GM12878 (cell line): ENCODE results near the gene P2RX4.

Source experiments
- BCL3 ChIP-seq: IDR thresholded peaks from 2 replicates; pipeline ENCODE4 v1.6.1; 2011; ENCODE audit warnings: borderline replicate concordance, low read depth, mild to moderate bottlenecking, moderate library complexity, low read length; ENCODE audit not compliant: insufficient read depth, poor library complexity, severe bottlenecking
- CBX3 ChIP-seq: fragments of 200-600 bp; sonication (generic); IDR thresholded peaks from 2 replicates; pipeline ENCODE4 v1.6.1; 2016; ENCODE audit warnings: low read depth, borderline replicate concordance
- CTCF ChIP-seq, 3 experiments: IDR thresholded peaks in 2 of 3; conservative IDR thresholded peaks in 1 of 3; 2 replicates each; pipeline ENCODE4 v1.5.1; 2011; ENCODE audit warnings: low read depth in 3 of 3, low read length in 3 of 3, mild to moderate bottlenecking in 3 of 3, control low read depth in 2 of 3, moderate library complexity in 2 of 3, inconsistent platforms in 1 of 3, mixed read lengths in 1 of 3; ENCODE audit not compliant: control insufficient read depth in 2 of 3, insufficient read depth in 1 of 3; ENCODE audit errors: extremely low read depth in 1 of 3
- EGR1 ChIP-seq, 2 experiments: IDR thresholded peaks; 1 replicate in 1 of 2; 2 replicates in 1 of 2; pipeline ENCODE4 v1.6.1; 2011 to 2012; ENCODE audit warnings: low read depth in 2 of 2, low read length in 2 of 2, borderline replicate concordance in 1 of 2, mild to moderate bottlenecking in 1 of 2, moderate library complexity in 1 of 2
- EP300 ChIP-seq, 2 experiments: fragments of 150-350 bp in 1 of 2; IDR thresholded peaks; 2 replicates each; pipeline ENCODE4 v1.6.1; 2011 to 2012; ENCODE audit warnings: low read depth in 2 of 2, low read length in 2 of 2, borderline replicate concordance in 1 of 2, improper control_type of control experiment in 1 of 2, inconsistent platforms in 1 of 2; ENCODE audit not compliant: control insufficient read depth in 1 of 2
- ETV6 ChIP-seq, 2 experiments: fragments of 450-650 bp in 1 of 2; IDR thresholded peaks in 1 of 2; conservative IDR thresholded peaks in 1 of 2; 2 replicates each; pipeline ENCODE4 v1.6.1; 2014; ENCODE audit warnings: antibody characterized with exemption in 1 of 2, borderline replicate concordance in 1 of 2, low read depth in 1 of 2, mild to moderate bottlenecking in 1 of 2, moderate library complexity in 1 of 2
- GATAD2B ChIP-seq: fragments of 450-650 bp; conservative IDR thresholded peaks from 2 replicates; pipeline ENCODE4 v1.6.1; 2017; ENCODE audit warnings: low read depth, mild to moderate bottlenecking, moderate library complexity
- POLR2A ChIP-seq: IDR thresholded peaks from 2 replicates; pipeline ENCODE4 v1.6.1; 2011; ENCODE audit warnings: low read depth, mild to moderate bottlenecking, low read length
- POLR2AphosphoS5 ChIP-seq: IDR thresholded peaks from 2 replicates; pipeline ENCODE4 v1.6.1; 2011; ENCODE audit warnings: mild to moderate bottlenecking, low read length, inconsistent platforms
- RAD21 ChIP-seq: IDR thresholded peaks from 2 replicates; pipeline ENCODE4 v1.6.1; 2011; ENCODE audit warnings: mild to moderate bottlenecking, low read depth, low read length, moderate library complexity; ENCODE audit not compliant: insufficient read depth
- SIN3A ChIP-seq: IDR thresholded peaks from 2 replicates; pipeline ENCODE4 v1.6.1; 2012; ENCODE audit warnings: low read depth, low read length, improper control_type of control experiment
- SP1 ChIP-seq: IDR thresholded peaks from one replicate; pipeline ENCODE4 v1.6.1; 2011; ENCODE audit warnings: low read depth, low read length
- SRF ChIP-seq, 2 experiments: IDR thresholded peaks; 2 replicates each; pipeline ENCODE4 v1.6.1; 2011; ENCODE audit warnings: low read depth in 2 of 2, low read length in 2 of 2, mild to moderate bottlenecking in 1 of 2, moderate library complexity in 1 of 2
- TF ChIP-seq, protein P1 (sequence below): IDR thresholded peaks from 2 replicates; pipeline ENCODE4 v1.6.1; 2012; ENCODE audit warnings: low read length, inconsistent platforms

DNA sequence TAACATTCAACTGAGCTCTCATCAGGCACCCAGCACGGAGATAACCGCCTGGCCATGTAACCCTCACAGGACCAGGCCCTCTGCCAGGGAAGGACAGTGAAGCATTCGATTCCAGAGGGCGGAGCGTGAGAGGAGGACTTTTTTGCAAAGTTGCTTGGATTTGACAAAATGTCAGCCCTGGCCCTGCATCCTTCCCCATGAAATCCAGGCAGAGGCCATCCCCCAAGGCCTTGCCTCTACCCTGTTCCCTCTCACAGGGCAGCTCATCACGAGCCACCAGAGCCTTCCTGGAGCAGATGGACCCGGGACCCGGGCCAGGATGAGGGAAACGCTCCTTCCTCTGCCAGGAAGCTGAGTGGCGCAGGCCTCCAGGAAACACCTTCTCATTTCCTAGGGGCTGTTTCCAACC, 69.6 kb downstream of the P2RX4 start:
- no peak for TF ChIP-seq ETV6 (conservative IDR thresholded peaks at IDR 0.05 in 1 of 2, IDR thresholded peaks at IDR 0.05 in 1 of 2; ENCODE audit: borderline replicate concordance in 1 of 2, low read depth in 1 of 2)
- TF ChIP-seq CTCF (IDR thresholded peaks at IDR 0.05 in 2 of 3, conservative IDR thresholded peaks at IDR 0.05 in 1 of 3; ENCODE audit: control insufficient read depth in 2 of 3, extremely low read depth in 1 of 3, insufficient read depth in 1 of 3, low read depth in 3 of 3, low read length in 3 of 3) = no peak
- TF ChIP-seq RAD21 = no peak
- TF ChIP-seq EP300 (IDR thresholded peaks at IDR 0.05; ENCODE audit: borderline replicate concordance in 1 of 2, control insufficient read depth in 1 of 2, low read depth in 2 of 2, low read length in 2 of 2) = no peak
- no peak for TF ChIP-seq GATAD2B
- no peak for TF ChIP-seq POLR2A
- TF ChIP-seq SRF (IDR thresholded peaks at IDR 0.05; ENCODE audit: low read depth in 2 of 2, low read length in 2 of 2) = no peak
- TF ChIP-seq, protein P1, sequence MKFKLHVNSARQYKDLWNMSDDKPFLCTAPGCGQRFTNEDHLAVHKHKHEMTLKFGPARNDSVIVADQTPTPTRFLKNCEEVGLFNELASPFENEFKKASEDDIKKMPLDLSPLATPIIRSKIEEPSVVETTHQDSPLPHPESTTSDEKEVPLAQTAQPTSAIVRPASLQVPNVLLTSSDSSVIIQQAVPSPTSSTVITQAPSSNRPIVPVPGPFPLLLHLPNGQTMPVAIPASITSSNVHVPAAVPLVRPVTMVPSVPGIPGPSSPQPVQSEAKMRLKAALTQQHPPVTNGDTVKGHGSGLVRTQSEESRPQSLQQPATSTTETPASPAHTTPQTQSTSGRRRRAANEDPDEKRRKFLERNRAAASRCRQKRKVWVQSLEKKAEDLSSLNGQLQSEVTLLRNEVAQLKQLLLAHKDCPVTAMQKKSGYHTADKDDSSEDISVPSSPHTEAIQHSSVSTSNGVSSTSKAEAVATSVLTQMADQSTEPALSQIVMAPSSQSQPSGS = no peak
- no peak for TF ChIP-seq SIN3A
- TF ChIP-seq BCL3 = no peak
- TF ChIP-seq SP1 = no peak
- TF ChIP-seq POLR2AphosphoS5 = no peak
- TF ChIP-seq CBX3 = no peak
- TF ChIP-seq EGR1 (IDR thresholded peaks at IDR 0.05; ENCODE audit: borderline replicate concordance in 1 of 2, low read depth in 2 of 2, low read length in 2 of 2) = no peak
